Smooth muscle cell (in vitro differentiated cells): ENCODE measurements around the gene GSDME. TPM values are rescaled to one million over a fixed set of nuclear protein-coding genes. Genes with fewer than 3 reads are reported as not detected.

ENCODE experiments used
- DNase-seq: peaks from one replicate; lab custom pipeline; 2025; ENCODE audit not compliant: unreplicated experiment; lab: John Stamatoyannopoulos, UW
- H2AFZ ChIP-seq: fragments of 200-600 bp; sonication (generic); 2 replicates; pipeline ENCODE4 v1.6.0; 2016; ENCODE audit warnings: antibody characterized with exemption, low read depth, mild to moderate bottlenecking
- H3F3A ChIP-seq: fragments of 200-600 bp; sonication (generic); 2 replicates; pipeline ENCODE4 v1.6.0; 2017; ENCODE audit warnings: antibody characterized with exemption, low read depth
- H3K27ac ChIP-seq: fragments of 200-600 bp; sonication (generic); 2 replicates; pipeline ENCODE4 v1.5.1; 2016; ENCODE audit warnings: low read depth, mild to moderate bottlenecking
- H3K27me3 ChIP-seq: fragments of 200-600 bp; sonication (generic); 2 replicates; pipeline ENCODE4 v1.6.1; 2016; ENCODE audit warnings: low read depth, mild to moderate bottlenecking
- H3K36me3 ChIP-seq: fragments of 200-600 bp; sonication (generic); 2 replicates; pipeline ENCODE4 v1.5.1; 2016; ENCODE audit warnings: low read depth
- H3K4me1 ChIP-seq: fragments of 200-600 bp; sonication (generic); 2 replicates; pipeline ENCODE4 v1.5.1; 2016; ENCODE audit warnings: low read depth
- H3K4me2 ChIP-seq: fragments of 200-600 bp; sonication (generic); 2 replicates; pipeline ENCODE4 v1.6.0; 2016; ENCODE audit warnings: mild to moderate bottlenecking
- H3K4me3 ChIP-seq: fragments of 200-600 bp; sonication (generic); 2 replicates; pipeline ENCODE4 v1.5.1; 2016; ENCODE audit warnings: mild to moderate bottlenecking
- H3K79me2 ChIP-seq: fragments of 200-600 bp; sonication (generic); 2 replicates; pipeline ENCODE4 v1.6.0; 2016; ENCODE audit warnings: low read depth, mild to moderate bottlenecking
- H3K9ac ChIP-seq: fragments of 200-600 bp; sonication (generic); 2 replicates; pipeline ENCODE4 v1.6.0; 2016; ENCODE audit warnings: low read depth
- H3K9me3 ChIP-seq: fragments of 200-600 bp; sonication (generic); replicated peaks from 2 replicates; pipeline ENCODE4 v1.5.1; 2016; ENCODE audit warnings: low read depth
- H4K20me1 ChIP-seq: fragments of 200-600 bp; sonication (generic); 2 replicates; pipeline ENCODE4 v1.6.0; 2016; ENCODE audit warnings: low read depth
- WGBS: methylation state at CpG from one replicate; pipeline ENCODE4 v1.1.7; 2016; ENCODE audit warnings: low lambda C conversion rate; 5-methylcytosine and 5-hydroxymethylcytosine counted together
- polyA plus RNA-seq: library from polyadenylated mRNA; unstranded; fragments of >200 nt; fragmentation: Nextera tagmentation; extraction: Ambion mirVana; gene quantifications from 2 replicates; pipeline ENCODE4 v1.2.1, GENCODE V29; 2016
- total RNA-seq: library from RNA; depleted of rRNA; stranded (reverse); fragments of >200 nt; gene quantifications from 2 replicates; pipeline ENCODE4 v1.2.3, GENCODE V29; 2014
- TF ChIP-seq, protein P1 (sequence below): fragments of 200-600 bp; sonication (generic); IDR thresholded peaks from 2 replicates; pipeline ENCODE4 v1.5.1; 2017; ENCODE audit warnings: borderline replicate concordance, mild to moderate bottlenecking, antibody characterized with exemption; ENCODE audit not compliant: insufficient read depth, poor library complexity, severe bottlenecking

The GSDME gene
- total and polyA plus RNA-seq, 2 experiments from 2014 or later, result 14.8 to 19.6 TPM

- no peaks in the 10 kb centered on the region for H3K36me3 ChIP-seq
- H2AFZ ChIP-seq, result no peak overlapping the region
- H3K9me3 ChIP-seq, result no peaks in the 10 kb centered on the region
- H3K9ac ChIP-seq, result no peak overlapping the region
- H3F3A ChIP-seq, result no peaks in the 10 kb centered on the region
- H3K4me2 ChIP-seq, result no peak overlapping the region
- H3K4me1 ChIP-seq, result no peaks in the 10 kb centered on the region
- H3K27me3 ChIP-seq, result no peaks in the 10 kb centered on the region
- H3K27ac ChIP-seq, result no peak overlapping the region
- TF ChIP-seq, protein P1, sequence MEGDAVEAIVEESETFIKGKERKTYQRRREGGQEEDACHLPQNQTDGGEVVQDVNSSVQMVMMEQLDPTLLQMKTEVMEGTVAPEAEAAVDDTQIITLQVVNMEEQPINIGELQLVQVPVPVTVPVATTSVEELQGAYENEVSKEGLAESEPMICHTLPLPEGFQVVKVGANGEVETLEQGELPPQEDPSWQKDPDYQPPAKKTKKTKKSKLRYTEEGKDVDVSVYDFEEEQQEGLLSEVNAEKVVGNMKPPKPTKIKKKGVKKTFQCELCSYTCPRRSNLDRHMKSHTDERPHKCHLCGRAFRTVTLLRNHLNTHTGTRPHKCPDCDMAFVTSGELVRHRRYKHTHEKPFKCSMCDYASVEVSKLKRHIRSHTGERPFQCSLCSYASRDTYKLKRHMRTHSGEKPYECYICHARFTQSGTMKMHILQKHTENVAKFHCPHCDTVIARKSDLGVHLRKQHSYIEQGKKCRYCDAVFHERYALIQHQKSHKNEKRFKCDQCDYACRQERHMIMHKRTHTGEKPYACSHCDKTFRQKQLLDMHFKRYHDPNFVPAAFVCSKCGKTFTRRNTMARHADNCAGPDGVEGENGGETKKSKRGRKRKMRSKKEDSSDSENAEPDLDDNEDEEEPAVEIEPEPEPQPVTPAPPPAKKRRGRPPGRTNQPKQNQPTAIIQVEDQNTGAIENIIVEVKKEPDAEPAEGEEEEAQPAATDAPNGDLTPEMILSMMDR, result no peak
- H3K4me3 ChIP-seq, result no peak overlapping the region
- DNase-seq, result no peak
- no peaks in the 10 kb centered on the region for H4K20me1 ChIP-seq
- H3K79me2 ChIP-seq, result no peaks in the 10 kb centered on the region
- 97% methylated on average over 5 of the region's 5 CpGs for WGBS
These were observed 27.0 kb upstream of the GSDME start for GRCh38 chr7:24784277-24784676.

GRCh38 chr7:24783698-24784097, 26.4 kb upstream of the GSDME start:
- TF ChIP-seq, protein P1, result no peak
- no peak overlapping the region for H3K9ac ChIP-seq

GRCh38 chr7:24781106-24781505, 23.8 kb upstream of the GSDME start:
- Histone ChIP-seq H3K9me3 (no peaks in the 10 kb centered on the region), H2AFZ (no peak overlapping the region), H3F3A (no peaks in the 10 kb centered on the region), H3K79me2 (no peaks in the 10 kb centered on the region), H3K4me3 (no peak overlapping the region), H3K4me1 (no peaks in the 10 kb centered on the region), H4K20me1 (no peaks in the 10 kb centered on the region), H3K9ac (no peak overlapping the region), H3K36me3 (no peaks in the 10 kb centered on the region), H3K27me3 (no peaks in the 10 kb centered on the region), H3K4me2 (no peak overlapping the region), H3K27ac (no peak overlapping the region)
- DNase-seq, result no peak
- 93% methylated on average over 4 of the region's 4 CpGs for whole genome bisulfite sequencing
- TF ChIP-seq, protein P1, result no peak

More at GRCh38 chr7:24783698-24784097, 26.4 kb upstream of the GSDME start:
- Histone ChIP-seq H3K4me1 (no peaks in the 10 kb centered on the region), H3F3A (no peaks in the 10 kb centered on the region), H3K27ac (no peak overlapping the region), H3K79me2 (no peaks in the 10 kb centered on the region), H3K36me3 (no peaks in the 10 kb centered on the region), H3K4me2 (no peak overlapping the region), H4K20me1 (no peaks in the 10 kb centered on the region), H3K27me3 (no peaks in the 10 kb centered on the region), H3K9me3 (no peaks in the 10 kb centered on the region), H3K4me3 (no peak overlapping the region), H2AFZ (no peak overlapping the region)
- WGBS, result 85% methylated on average over 2 of the region's 2 CpGs
- DNase-seq, result no peak

- no peaks in the 10 kb centered on the region for H3K79me2 ChIP-seq
- peak overlapping the region; percentile 2 for H3K4me2 ChIP-seq
- 100% methylated on average over 2 of the region's 2 CpGs for WGBS
- no peak overlapping the region for H3K9ac ChIP-seq
- no peak overlapping the region for H3K4me3 ChIP-seq
- no peaks in the 10 kb centered on the region for H3K9me3 ChIP-seq
- H2AFZ ChIP-seq, result no peak overlapping the region
- no peaks in the 10 kb centered on the region for H3K4me1 ChIP-seq
- peak overlapping the region; percentile 2 for H3K27ac ChIP-seq
- H3K27me3 ChIP-seq, result no peaks in the 10 kb centered on the region
- no peak for DNase-seq
- TF ChIP-seq, protein P1, result no peak
- H3F3A ChIP-seq, result no peaks in the 10 kb centered on the region
- no peaks in the 10 kb centered on the region for H4K20me1 ChIP-seq
- no peaks in the 10 kb centered on the region for H3K36me3 ChIP-seq
These were observed 22.0 kb upstream of the GSDME start for GRCh38 chr7:24779283-24779655.
